Lower lobe of right lung (tissue), 2 donors: ENCODE results near the gene DUS3L. TPM values are rescaled to one million over a fixed set of nuclear protein-coding genes. Genes with fewer than 3 reads are reported as not detected.
A peak's percentile ranks its signal among the peaks of the same experiment; 100 is the strongest.

Experiments used
- ATAC-seq, 2 donors: fragments of 200-7000 bp; cut with Tn5 transposase; one replicate each; pipeline ENCODE4 v1.9.1; 2020 to 2022; ENCODE audit warnings: mild to moderate bottlenecking in 2 of 2, moderate library complexity in 2 of 2
- DNase-seq: peaks from one replicate; pipeline ENCODE4 v3.0.0-alpha.2; 2020
- H3K27ac ChIP-seq: fragments of 200-600 bp; one replicate; pipeline ENCODE4 v1.8.0; 2022
- H3K27me3 ChIP-seq: fragments of 200-600 bp; one replicate; pipeline ENCODE4 v1.8.0; 2022; ENCODE audit warnings: low read depth
- H3K36me3 ChIP-seq: fragments of 200-600 bp; one replicate; pipeline ENCODE4 v1.8.0; 2022; ENCODE audit warnings: mild to moderate bottlenecking
- H3K4me1 ChIP-seq: fragments of 200-600 bp; one replicate; pipeline ENCODE4 v1.8.0; 2022
- H3K4me3 ChIP-seq: fragments of 200-600 bp; one replicate; pipeline ENCODE4 v1.8.0; 2022; ENCODE audit warnings: mild to moderate bottlenecking
- H3K9me3 ChIP-seq: fragments of 200-600 bp; one replicate; pipeline ENCODE4 v1.8.0; 2022
- CTCF ChIP-seq: fragments of 200-600 bp; IDR thresholded peaks from one replicate; pipeline ENCODE4 v1.8.0; 2022; ENCODE audit warnings: antibody characterized with exemption, mild to moderate bottlenecking
- intact Hi-C: fragments of 100-400 bp; cut with DNase I; formaldehyde crosslinking; loops from one replicate; pipeline ENCODE4 v1.11.0; 2022
- total RNA-seq: library from RNA; stranded (reverse); fragmentation: NEBNext Ultra II Directional; extraction: Animal tissue kit (Norgen Biotek cat#: 25700); gene quantifications from one replicate; pipeline ENCODE4 v1.2.1, GENCODE V29; 2021
- donor health status: DM: no; HTN: yes; CAD: no; lungs with severe emphysema.

DUS3L gene
- total RNA-seq, 1 donor from 2014 or later = 24.3 TPM

DNA sequence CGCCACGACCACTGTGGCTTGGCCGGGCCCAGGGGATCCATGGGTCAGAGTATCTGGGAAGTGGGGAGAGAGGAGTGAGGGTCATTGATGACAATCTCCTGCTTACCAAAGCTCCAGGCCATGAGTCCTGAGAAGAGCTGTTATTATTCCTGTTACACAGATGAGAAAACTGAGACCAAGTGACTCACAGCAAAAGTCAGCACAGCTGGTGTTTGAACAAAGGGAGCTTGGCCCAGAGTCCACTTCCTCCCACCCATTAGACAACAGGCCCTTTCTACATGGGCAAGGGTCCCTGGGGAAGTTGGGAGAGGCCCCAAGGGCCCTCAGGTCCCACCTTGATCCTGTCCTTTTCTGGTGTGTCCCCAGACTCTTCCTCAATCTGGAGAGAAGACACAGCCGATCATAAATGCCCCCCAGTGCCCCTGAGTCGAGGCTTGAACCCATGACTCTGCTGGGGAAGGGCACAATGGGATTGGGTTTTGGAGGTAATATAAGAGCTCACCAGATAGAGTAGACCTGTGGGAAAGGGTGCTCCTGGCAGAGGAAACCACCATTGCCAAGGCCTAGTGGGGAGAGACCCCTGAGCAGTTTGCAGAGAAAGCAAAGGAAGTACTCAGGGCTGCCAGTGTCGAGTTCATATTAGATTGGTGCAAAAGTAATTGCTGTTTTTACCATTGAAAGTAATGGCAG, 41.7 kb upstream of the DUS3L start:
- intact Hi-C loops = no loop called here
- H3K4me3 ChIP-seq = no peak overlapping the region
- peaks cover 18% of the 10 kb centered on the region for H3K27me3 ChIP-seq
- H3K36me3 ChIP-seq = no peaks in the 10 kb centered on the region
- no peak for DNase-seq
- H3K27ac ChIP-seq = no peak overlapping the region
- TF ChIP-seq CTCF = no peak
- H3K9me3 ChIP-seq = no peaks in the 10 kb centered on the region
- ATAC-seq = no peak
- peaks cover 14% of the 10 kb centered on the region for H3K4me1 ChIP-seq

DNA sequence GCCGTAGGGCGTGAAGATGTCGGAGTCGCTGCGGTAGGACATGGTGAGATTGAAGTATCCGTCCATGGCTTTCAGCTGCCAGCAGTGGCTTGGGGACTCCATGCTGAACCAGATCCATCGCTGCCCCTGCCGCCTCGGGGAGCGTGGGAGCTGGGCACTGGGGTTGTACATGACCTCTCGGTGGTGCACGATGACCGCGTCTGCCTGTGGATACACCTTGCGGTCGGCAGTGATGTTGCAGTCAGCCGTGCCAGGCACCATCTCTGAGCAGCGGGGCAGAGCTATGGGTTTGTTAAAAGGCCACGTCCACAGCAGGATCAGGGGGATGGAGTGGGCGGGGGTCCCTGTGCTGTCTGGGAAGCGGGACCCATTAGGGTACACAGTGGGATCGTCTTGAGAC, 41.1 kb upstream of the DUS3L start:
- no peak overlapping the region for H3K27ac ChIP-seq
- no peaks in the 10 kb centered on the region for H3K9me3 ChIP-seq
- ATAC-seq = no peak
- intact Hi-C loops = no loop called here
- no peak for TF ChIP-seq CTCF
- H3K4me1 ChIP-seq = peaks cover 14% of the 10 kb centered on the region
- peaks cover 18% of the 10 kb centered on the region for H3K27me3 ChIP-seq
- no peak for DNase-seq
- no peak overlapping the region for H3K4me3 ChIP-seq
- no peaks in the 10 kb centered on the region for H3K36me3 ChIP-seq

DNA sequence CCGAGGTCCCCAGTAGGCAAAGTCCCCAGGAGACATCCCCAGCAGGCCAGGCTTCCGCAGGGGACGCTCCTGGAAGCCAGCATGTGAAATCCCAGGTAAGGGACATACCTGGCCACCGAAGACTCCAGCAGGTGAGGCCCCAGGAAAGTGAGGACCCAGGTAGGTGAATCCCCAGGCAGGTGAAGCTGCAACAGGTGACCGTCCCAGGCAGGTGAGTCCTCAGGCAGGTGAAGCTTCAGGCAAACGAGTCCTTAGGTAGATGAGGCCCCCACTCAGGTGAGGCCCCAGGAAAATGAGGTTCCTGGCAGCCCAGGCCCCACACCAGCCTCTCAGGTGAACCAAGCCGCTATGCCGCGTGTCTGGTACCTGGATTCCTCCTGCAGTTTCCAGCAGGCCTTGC, 40.2 kb upstream of the DUS3L start:
- ATAC-seq (no peak), DNase-seq (no peak)
- no peak for TF ChIP-seq CTCF
- intact Hi-C loops = no loop called here
- no peak overlapping the region for H3K4me3 ChIP-seq
- no peak overlapping the region for H3K27ac ChIP-seq
- H3K9me3 ChIP-seq = no peaks in the 10 kb centered on the region
- no peaks in the 10 kb centered on the region for H3K36me3 ChIP-seq
- H3K4me1 ChIP-seq = peaks cover 14% of the 10 kb centered on the region
- H3K27me3 ChIP-seq = peaks cover 18% of the 10 kb centered on the region

- Histone ChIP-seq H3K4me3 (no peak overlapping the region), H3K36me3 (no peaks in the 10 kb centered on the region), H3K4me1 (peaks cover 14% of the 10 kb centered on the region), H3K9me3 (no peaks in the 10 kb centered on the region), H3K27me3 (peaks cover 18% of the 10 kb centered on the region), H3K27ac (no peak overlapping the region)
- DNase-seq = no peak
- TF ChIP-seq CTCF = no peak
- intact Hi-C loops = no loop called here
- no peak for ATAC-seq
Observed at GRCh38 chr19:5829567-5830310, 38.8 kb upstream of the DUS3L start.

GRCh38 chr19:5828661-5829566, 38.0 kb upstream of the DUS3L start:
- no peak for ATAC-seq
- DNase-seq = no peak
- intact Hi-C loops = no loop called here
- Histone ChIP-seq H3K4me1 (peaks cover 14% of the 10 kb centered on the region), H3K27ac (peak overlapping the region; percentile 81), H3K36me3 (no peaks in the 10 kb centered on the region), H3K27me3 (peaks cover 18% of the 10 kb centered on the region), H3K9me3 (no peaks in the 10 kb centered on the region), H3K4me3 (peak overlapping the region; percentile 62)
- no peak for TF ChIP-seq CTCF
